Endothelial cell of umbilical vein (primary cell): ENCODE results near the gene DBP. TPM values are rescaled to one million over a fixed set of nuclear protein-coding genes. Genes with fewer than 3 reads are reported as not detected.

Source experiments
- BruUV-seq: library from RNA; stranded (reverse); fragments of 400-500 nt; replicated peaks from 2 replicates; lab custom pipeline; 2021; lab: Mats Ljungman, UMichigan
- CTCF ChIA-PET: fragments of 300-600, 350-600 bp; sonication (Branson Sonifier 250); formaldehyde crosslinking; loops from one replicate; lab custom pipeline; 2021; ENCODE audit warnings: antibody characterized with exemption, inconsistent platforms; lab: Charles Lee
- POLR2A ChIA-PET: fragments of 300-600, 350-600 bp; sonication (Branson Sonifier 250); formaldehyde crosslinking; loops from one replicate; lab custom pipeline; 2021; ENCODE audit warnings: antibody characterized with exemption, inconsistent platforms; lab: Charles Lee
- DNase-seq: peaks from one replicate; pipeline ENCODE4 v3.0.0-alpha.2; 2011; ENCODE audit warnings: low read depth, low spot score
- FAIRE-seq: peaks from 2 replicates; lab custom pipeline; 2011; peaks lifted over from hg19 to GRCh38; lab: Jason Lieb, UNC
- H2AFZ ChIP-seq: 2 replicates; pipeline ENCODE4 v1.6.0; 2012; ENCODE audit warnings: low read depth, low read length, control low read depth, inconsistent platforms
- H3K27ac ChIP-seq: 2 replicates; pipeline ENCODE4 v1.5.1; 2011; ENCODE audit warnings: low read depth, mild to moderate bottlenecking, control low read depth, low read length, moderate library complexity; ENCODE audit not compliant: insufficient read depth
- H3K27me3 ChIP-seq, 2 experiments: 2 replicates each; pipeline versions ENCODE4 v1.6.0 to v1.6.1; 2011; ENCODE audit warnings: low read length in 2 of 2, mixed read lengths in 1 of 2; ENCODE audit not compliant: control insufficient read depth in 2 of 2, insufficient read depth in 2 of 2
- H3K36me3 ChIP-seq, 2 experiments: 2 replicates in 1 of 2; 3 replicates in 1 of 2; pipeline ENCODE4 v1.5.1; 2011; ENCODE audit warnings: low read length in 2 of 2, mild to moderate bottlenecking in 1 of 2, moderate library complexity in 1 of 2; ENCODE audit not compliant: control insufficient read depth in 2 of 2, insufficient read depth in 2 of 2; ENCODE audit errors: extremely low read depth in 1 of 2
- H3K4me1 ChIP-seq: 3 replicates; pipeline ENCODE4 v1.5.1; 2011; ENCODE audit warnings: mild to moderate bottlenecking, low read length; ENCODE audit not compliant: control insufficient read depth, insufficient read depth; ENCODE audit errors: extremely low read depth
- H3K4me2 ChIP-seq: 2 replicates; pipeline ENCODE4 v1.6.1; 2011; ENCODE audit warnings: low read length, control low read depth, mixed read lengths; ENCODE audit not compliant: insufficient read depth
- H3K4me3 ChIP-seq, 3 experiments: fragments of 200-600 bp in 1 of 3; sonication (generic), shearing (Covaris generic) in 1 of 3; replicated peaks in 1 of 3; 2 replicates each; pipeline ENCODE4 v1.5.1; 2011 to 2016; ENCODE audit warnings: control low read depth in 3 of 3, low read length in 3 of 3, mild to moderate bottlenecking in 2 of 3, inconsistent platforms in 1 of 3, low read depth in 1 of 3, moderate library complexity in 1 of 3; ENCODE audit not compliant: insufficient read depth in 1 of 3
- H3K79me2 ChIP-seq: 2 replicates; pipeline ENCODE4 v1.6.0; 2012; ENCODE audit warnings: low read length, inconsistent platforms; ENCODE audit not compliant: control insufficient read depth, insufficient read depth
- H3K9ac ChIP-seq: replicated peaks from 2 replicates; pipeline ENCODE3; 2011; ENCODE audit warnings: low read length, control low read depth; ENCODE audit not compliant: insufficient read depth; ENCODE audit errors: extremely low read depth
- H3K9me1 ChIP-seq: replicated peaks from 3 replicates; pipeline ENCODE4 v1.6.0; 2011; ENCODE audit warnings: mild to moderate bottlenecking, low read length; ENCODE audit not compliant: control insufficient read depth, insufficient read depth; ENCODE audit errors: extremely low read depth
- H3K9me3 ChIP-seq: replicated peaks from 2 replicates; pipeline ENCODE4 v1.5.1; 2012; ENCODE audit warnings: low read length, inconsistent platforms; ENCODE audit not compliant: control insufficient read depth, insufficient read depth
- H4K20me1 ChIP-seq: replicated peaks from 2 replicates; pipeline ENCODE3; 2011; ENCODE audit warnings: mild to moderate bottlenecking, low read length; ENCODE audit not compliant: control insufficient read depth, insufficient read depth; ENCODE audit errors: extremely low read depth
- CTCF ChIP-seq, 2 donors: IDR thresholded peaks; 1 replicate in 1 of 2; 2 replicates in 1 of 2; pipeline ENCODE4 v1.5.1; 2011; ENCODE audit warnings: low read length in 2 of 2, mild to moderate bottlenecking in 2 of 2, moderate library complexity in 2 of 2, control low read depth in 1 of 2, inconsistent platforms in 1 of 2, low read depth in 1 of 2; ENCODE audit not compliant: insufficient read depth in 1 of 2; ENCODE audit errors: extremely low read depth in 1 of 2
- EZH2 ChIP-seq: IDR thresholded peaks from 2 replicates; pipeline ENCODE4 v1.6.1; 2012; ENCODE audit warnings: borderline replicate concordance, low read depth, mild to moderate bottlenecking, moderate library complexity, low read length, inconsistent platforms; ENCODE audit not compliant: severe bottlenecking
- GATA2 ChIP-seq: IDR thresholded peaks from 2 replicates; pipeline ENCODE4 v1.7.0; 2011; ENCODE audit warnings: low read depth, mild to moderate bottlenecking, moderate library complexity, mixed read lengths, low read length; ENCODE audit not compliant: insufficient read length, insufficient read depth
- JUN ChIP-seq: IDR thresholded peaks from 2 replicates; pipeline ENCODE4 v1.6.1; 2011; ENCODE audit warnings: borderline replicate concordance, low read depth; ENCODE audit not compliant: insufficient read length, insufficient read depth
- POLR2A ChIP-seq: IDR thresholded peaks from 2 replicates; pipeline ENCODE4 v1.6.1; 2012; ENCODE audit warnings: low read depth, mild to moderate bottlenecking, control low read depth, low read length
- POLR2AphosphoS5 ChIP-seq: IDR thresholded peaks from 2 replicates; pipeline ENCODE4 v1.6.1; 2012; ENCODE audit warnings: low read depth, mild to moderate bottlenecking, control low read depth, low read length, moderate library complexity; ENCODE audit not compliant: insufficient read depth
- dilution Hi-C: fragments of 300-500 bp; cut with MboI; formaldehyde crosslinking; loops from one replicate; pipeline ENCODE4 v1.15.0; 2019; ENCODE audit warnings: low sequenced_read_pairs; ENCODE audit not compliant: extremely low pct_ligation_motif_present
- intact Hi-C: fragments of 100-400 bp; cut with micrococcal nuclease; formaldehyde crosslinking; loops from one replicate; pipeline ENCODE4 v1.10.0; 2022
- polyA plus RNA-seq, 4 experiments: library from polyadenylated mRNA; depleted of rRNA in 3 of 4; stranded (reverse) in 3 of 4; unstranded in 1 of 4; fragments of >200 nt; gene quantifications; 2 replicates each; pipeline versions ENCODE4 v1.2.1 to v1.2.3, GENCODE V29; 2011 to 2012; ENCODE audit warnings: missing spikeins in 1 of 4
- total RNA-seq: library from RNA; stranded (reverse); gene quantifications from 2 replicates; pipeline ENCODE4 v1.2.3, GENCODE V29; 2021
- TF ChIP-seq, protein P1 (sequence below): IDR thresholded peaks from 2 replicates; pipeline ENCODE4 v1.6.1; 2011; ENCODE audit not compliant: insufficient read depth, insufficient read length

Gene DBP
- total and polyA plus RNA-seq, 2 donors (not counting 3 experiments of a cell fraction or from before 2014, with no cell fraction given), result 1.5 to 1.8 TPM

GRCh38 chr19:48596679-48597465 lies 40.3 kb downstream of the DBP start:
- DNase-seq, result no peak

More at GRCh38 chr19:48596679-48597465, 40.3 kb downstream of the DBP start:
- no peak overlapping the region for H3K9ac ChIP-seq
- ChIA-PET CTCF (no interaction called here), POLR2A (no interaction called here)
- no peaks in the 10 kb centered on the region for H3K4me1 ChIP-seq
- intact Hi-C loops, result no loop called here
- BruUV-seq, result no TSS peak
- no peak overlapping the region for H2AFZ ChIP-seq
- H3K36me3 ChIP-seq, result no peaks in the 10 kb centered on the region
- no peaks in the 10 kb centered on the region for H4K20me1 ChIP-seq
- no peak for FAIRE-seq
- TF ChIP-seq POLR2AphosphoS5 (no peak), GATA2 (no peak), JUN (no peak), EZH2 (no peak), CTCF (IDR thresholded peaks at IDR 0.05; ENCODE audit: extremely low read depth in 1 of 2, insufficient read depth in 1 of 2, low read depth in 1 of 2, low read length in 2 of 2) (no peak), POLR2A (no peak)
- TF ChIP-seq, protein P1, sequence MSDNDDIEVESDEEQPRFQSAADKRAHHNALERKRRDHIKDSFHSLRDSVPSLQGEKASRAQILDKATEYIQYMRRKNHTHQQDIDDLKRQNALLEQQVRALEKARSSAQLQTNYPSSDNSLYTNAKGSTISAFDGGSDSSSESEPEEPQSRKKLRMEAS, result no peak
- no peaks in the 10 kb centered on the region for H3K9me3 ChIP-seq
- H3K27ac ChIP-seq, result no peak overlapping the region
- dilution Hi-C loops, result no loop called here
- H3K79me2 ChIP-seq, result no peaks in the 10 kb centered on the region
- H3K4me2 ChIP-seq, result no peak overlapping the region
- H3K27me3 ChIP-seq, result no peaks in the 10 kb centered on the region
- no peaks in the 10 kb centered on the region for H3K9me1 ChIP-seq
- no peak overlapping the region for H3K4me3 ChIP-seq
